Measurements from ENCODE around the gene SETBP1. TPM values are rescaled to one million over a fixed set of nuclear protein-coding genes. Genes with fewer than 3 reads are reported as not detected.

The SETBP1 gene
- polyA plus RNA-seq, 1 experiment: 2.9 TPM

- ChIA-PET POLR2A (no interaction called here), CTCF (interaction anchor here (1.1 kb wide), 1 partner anchor 15 kb away, joined by 3 read pairs; no protein-coding TSS in a partner anchor)
- DNase-seq (ENCODE audit: low read depth): no peak
- H3K27me3 ChIP-seq (ENCODE audit: control insufficient read depth, insufficient read depth, low read length): peaks cover 2% of the 10 kb centered on the region; the same call in 1 of the 2 replicates
- no peaks in the 10 kb centered on the region; the same call in 1 of the 2 replicates for H3K36me3 ChIP-seq (ENCODE audit: control insufficient read depth, insufficient read depth, low read length)
- TF ChIP-seq CTCF (IDR thresholded peaks at IDR 0.05; ENCODE audit: insufficient read depth, low read depth, low read length): no peak
- no peak overlapping the region for H3K4me3 ChIP-seq (ENCODE audit: low read depth, low read length)
Measured at GRCh38 chr18:44723411-44723810, 42.7 kb downstream of the SETBP1 start.

GRCh38 chr18:44724105-44724778 is 43.6 kb downstream of the SETBP1 start:
- ChIA-PET CTCF (interaction anchor here (1.1 kb wide), 1 partner anchor 15 kb away, joined by 3 read pairs; no protein-coding TSS in a partner anchor), POLR2A (no interaction called here)
- Histone ChIP-seq H3K27me3 (ENCODE audit: control insufficient read depth, insufficient read depth, low read length) (peaks cover 2% of the 10 kb centered on the region; the same call in 1 of the 2 replicates), H3K4me3 (ENCODE audit: low read depth, low read length) (no peak overlapping the region), H3K36me3 (ENCODE audit: control insufficient read depth, insufficient read depth, low read length) (no peaks in the 10 kb centered on the region; the same call in 1 of the 2 replicates)
- DNase-seq (ENCODE audit: low read depth): no peak
- TF ChIP-seq CTCF (IDR thresholded peaks at IDR 0.05; ENCODE audit: insufficient read depth, low read depth, low read length): no peak

GRCh38 chr18:44725300-44726058 is 44.8 kb downstream of the SETBP1 start:
- Histone ChIP-seq H3K4me3 (ENCODE audit: low read depth, low read length) (no peak overlapping the region), H3K36me3 (ENCODE audit: control insufficient read depth, insufficient read depth, low read length) (no peaks in the 10 kb centered on the region; the same call in 1 of the 2 replicates), H3K27me3 (ENCODE audit: control insufficient read depth, insufficient read depth, low read length) (no peaks in the 10 kb centered on the region)
- CTCF ChIA-PET: interaction anchor here (0.8 kb wide), 1 partner anchor 155 kb away, joined by 3 read pairs; no protein-coding TSS in a partner anchor
- POLR2A ChIA-PET: no interaction called here
- TF ChIP-seq CTCF (IDR thresholded peaks at IDR 0.05; ENCODE audit: insufficient read depth, low read depth, low read length): no peak
- DNase-seq (ENCODE audit: low read depth): no peak

- CTCF ChIA-PET: interaction anchor here (0.8 kb wide), 1 partner anchor 156 kb away, joined by 3 read pairs; no protein-coding TSS in a partner anchor
- TF ChIP-seq CTCF (IDR thresholded peaks at IDR 0.05; ENCODE audit: insufficient read depth, low read depth, low read length): no peak
- DNase-seq (ENCODE audit: low read depth): no peak
- no peaks in the 10 kb centered on the region for H3K36me3 ChIP-seq (ENCODE audit: control insufficient read depth, insufficient read depth, low read length)
- no peak overlapping the region for H3K4me3 ChIP-seq (ENCODE audit: low read depth, low read length)
- POLR2A ChIA-PET: no interaction called here
- no peaks in the 10 kb centered on the region for H3K27me3 ChIP-seq (ENCODE audit: control insufficient read depth, insufficient read depth, low read length)
Measured at GRCh38 chr18:44726059-44726421, 45.4 kb downstream of the SETBP1 start.

GRCh38 chr18:44727291-44727690 is 46.6 kb downstream of the SETBP1 start:
- H3K27me3 ChIP-seq (ENCODE audit: control insufficient read depth, insufficient read depth, low read length): no peaks in the 10 kb centered on the region
- POLR2A ChIA-PET: no interaction called here
- H3K36me3 ChIP-seq (ENCODE audit: control insufficient read depth, insufficient read depth, low read length): no peaks in the 10 kb centered on the region
- CTCF ChIA-PET: no interaction called here
- no peak overlapping the region for H3K4me3 ChIP-seq (ENCODE audit: low read depth, low read length)
- TF ChIP-seq CTCF (IDR thresholded peaks at IDR 0.05; ENCODE audit: insufficient read depth, low read depth, low read length): no peak
- DNase-seq (ENCODE audit: low read depth): no peak

Measured in BJ (cell line).